OCI-LY3 (cell line): ENCODE results near the gene CACYBP.

ENCODE experiments used
- H2AFZ ChIP-seq: fragments of 200-600, 300-600 bp; shearing (Covaris generic); 2 replicates; pipeline ENCODE4 v1.6.0; 2014; ENCODE audit warnings: antibody characterized with exemption, low read depth, low read length
- H3K27ac ChIP-seq: fragments of 200-600, 300-600 bp; sonication (generic); 2 replicates; pipeline ENCODE4 v1.5.1; 2014; ENCODE audit warnings: mild to moderate bottlenecking, low read length, moderate library complexity, mixed read lengths
- H3K27me3 ChIP-seq: fragments of 200-600, 300-600 bp; sonication (generic); 2 replicates; pipeline ENCODE4 v1.6.1; 2014; ENCODE audit warnings: low read depth, low read length, mixed read lengths
- H3K36me3 ChIP-seq: fragments of 200-600, 300-600 bp; sonication (generic); replicated peaks from 2 replicates; pipeline ENCODE3; 2014; ENCODE audit warnings: low read depth, low read length, mixed read lengths
- H3K4me1 ChIP-seq: fragments of 300-600, 200-600 bp; sonication (generic); 2 replicates; pipeline ENCODE4 v1.6.1; 2014; ENCODE audit warnings: low read length, mixed read lengths
- H3K4me2 ChIP-seq: fragments of 200-600, 300-600 bp; sonication (generic); 2 replicates; pipeline ENCODE4 v1.6.1; 2014; ENCODE audit warnings: low read length, mixed read lengths
- H3K4me3 ChIP-seq: fragments of 300-600, 200-600 bp; sonication (generic); 2 replicates; pipeline ENCODE4 v1.5.1; 2014; ENCODE audit warnings: antibody characterized with exemption, mild to moderate bottlenecking, low read length, moderate library complexity
- H3K79me2 ChIP-seq: fragments of 300-600, 200-600 bp; shearing (Covaris generic); 2 replicates; pipeline ENCODE4 v1.6.1; 2014; ENCODE audit warnings: mild to moderate bottlenecking, low read length, mixed read lengths
- H3K9ac ChIP-seq: fragments of 300-600, 200-600 bp; shearing (Covaris generic); 2 replicates; pipeline ENCODE4 v1.6.0; 2014; ENCODE audit warnings: mild to moderate bottlenecking, low read length, moderate library complexity
- H3K9me3 ChIP-seq: fragments of 200-600, 300-600 bp; shearing (Covaris generic); 2 replicates; pipeline ENCODE4 v1.6.1; 2014; ENCODE audit warnings: low read length, mixed read lengths; ENCODE audit not compliant: insufficient read depth
- H4K20me1 ChIP-seq: fragments of 200-600, 300-600 bp; sonication (generic); 2 replicates; pipeline ENCODE4 v1.6.1; 2016; ENCODE audit warnings: low read length, mixed read lengths; ENCODE audit not compliant: insufficient read depth
- EZH2phosphoT487 ChIP-seq: fragments of 200-600 bp; shearing (Covaris generic); IDR thresholded peaks from 2 replicates; pipeline ENCODE4 v1.6.1; 2018; ENCODE audit warnings: antibody characterized with exemption, mixed run types, low read depth
- TF ChIP-seq, protein P1 (sequence below): fragments of 200-600, 300-600 bp; sonication (generic); IDR thresholded peaks from 2 replicates; pipeline ENCODE4 v1.5.1; 2014; ENCODE audit warnings: antibody characterized with exemption, low read length, low read depth

Gene CACYBP

DNA sequence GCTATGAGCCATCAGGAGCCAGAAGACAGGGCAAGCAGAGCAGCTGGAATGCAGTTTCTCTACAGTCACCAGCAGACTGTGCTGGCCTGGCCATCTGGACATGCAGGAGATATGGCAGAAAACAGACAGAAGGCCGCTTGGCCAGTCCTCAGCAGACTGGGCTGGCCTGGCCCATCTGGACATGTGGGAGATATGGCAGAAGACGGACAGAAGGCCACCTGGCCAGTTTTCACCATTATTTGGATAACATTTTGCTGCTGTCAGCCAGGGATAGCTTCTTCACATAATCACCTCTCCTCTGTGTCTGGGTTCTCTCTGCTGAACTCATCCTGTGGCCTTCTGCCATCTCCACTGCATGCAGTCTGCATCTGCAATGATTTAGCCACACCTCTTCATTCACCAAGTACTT, 25.0 kb upstream of the CACYBP start:
- H3K27me3 ChIP-seq = no peaks in the 10 kb centered on the region
- no peak overlapping the region for H3K4me2 ChIP-seq
- H3K9ac ChIP-seq = no peak overlapping the region
- no peak overlapping the region for H3K4me3 ChIP-seq
- H2AFZ ChIP-seq = no peak overlapping the region
- H3K4me1 ChIP-seq = peaks cover 29% of the 10 kb centered on the region
- H3K9me3 ChIP-seq = no peaks in the 10 kb centered on the region
- H4K20me1 ChIP-seq = 0 out of 2 replicates have a peak, but pooled peaks cover 2% of the 10 kb centered on the region
- no peaks in the 10 kb centered on the region for H3K79me2 ChIP-seq
- peaks cover 5% of the 10 kb centered on the region for H3K36me3 ChIP-seq
- TF ChIP-seq, protein P1, sequence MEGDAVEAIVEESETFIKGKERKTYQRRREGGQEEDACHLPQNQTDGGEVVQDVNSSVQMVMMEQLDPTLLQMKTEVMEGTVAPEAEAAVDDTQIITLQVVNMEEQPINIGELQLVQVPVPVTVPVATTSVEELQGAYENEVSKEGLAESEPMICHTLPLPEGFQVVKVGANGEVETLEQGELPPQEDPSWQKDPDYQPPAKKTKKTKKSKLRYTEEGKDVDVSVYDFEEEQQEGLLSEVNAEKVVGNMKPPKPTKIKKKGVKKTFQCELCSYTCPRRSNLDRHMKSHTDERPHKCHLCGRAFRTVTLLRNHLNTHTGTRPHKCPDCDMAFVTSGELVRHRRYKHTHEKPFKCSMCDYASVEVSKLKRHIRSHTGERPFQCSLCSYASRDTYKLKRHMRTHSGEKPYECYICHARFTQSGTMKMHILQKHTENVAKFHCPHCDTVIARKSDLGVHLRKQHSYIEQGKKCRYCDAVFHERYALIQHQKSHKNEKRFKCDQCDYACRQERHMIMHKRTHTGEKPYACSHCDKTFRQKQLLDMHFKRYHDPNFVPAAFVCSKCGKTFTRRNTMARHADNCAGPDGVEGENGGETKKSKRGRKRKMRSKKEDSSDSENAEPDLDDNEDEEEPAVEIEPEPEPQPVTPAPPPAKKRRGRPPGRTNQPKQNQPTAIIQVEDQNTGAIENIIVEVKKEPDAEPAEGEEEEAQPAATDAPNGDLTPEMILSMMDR = no peak
- no peak for TF ChIP-seq EZH2phosphoT487
- no peak overlapping the region for H3K27ac ChIP-seq

DNA sequence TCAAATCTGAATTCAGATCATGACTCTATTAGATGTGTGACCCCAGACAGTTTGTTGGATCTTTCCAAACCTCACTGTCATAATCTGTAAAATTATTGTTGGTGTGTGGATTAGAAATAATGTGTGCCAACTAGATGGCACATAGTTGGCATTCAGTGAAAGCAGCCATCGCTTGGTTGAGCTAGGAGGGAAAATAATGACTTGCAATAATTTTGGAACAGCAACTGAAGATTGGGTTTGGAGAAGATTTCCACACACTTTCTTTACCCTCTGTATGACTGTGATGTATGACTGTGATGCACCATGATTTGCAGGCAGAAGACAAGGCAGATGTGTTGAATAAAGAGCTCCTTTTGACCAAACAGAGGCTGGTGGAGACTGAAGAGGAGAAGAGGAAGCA, 24.0 kb upstream of the CACYBP start:
- Histone ChIP-seq H3K4me2 (no peak overlapping the region), H3K79me2 (no peaks in the 10 kb centered on the region), H4K20me1 (0 out of 2 replicates have a peak, but pooled peaks cover 2% of the 10 kb centered on the region), H2AFZ (no peak overlapping the region), H3K9me3 (no peaks in the 10 kb centered on the region), H3K9ac (no peak overlapping the region), H3K36me3 (peaks cover 4% of the 10 kb centered on the region), H3K4me1 (peaks cover 34% of the 10 kb centered on the region), H3K4me3 (no peak overlapping the region), H3K27ac (no peak overlapping the region), H3K27me3 (no peaks in the 10 kb centered on the region)
- TF ChIP-seq, protein P1 = no peak
- no peak for TF ChIP-seq EZH2phosphoT487

DNA sequence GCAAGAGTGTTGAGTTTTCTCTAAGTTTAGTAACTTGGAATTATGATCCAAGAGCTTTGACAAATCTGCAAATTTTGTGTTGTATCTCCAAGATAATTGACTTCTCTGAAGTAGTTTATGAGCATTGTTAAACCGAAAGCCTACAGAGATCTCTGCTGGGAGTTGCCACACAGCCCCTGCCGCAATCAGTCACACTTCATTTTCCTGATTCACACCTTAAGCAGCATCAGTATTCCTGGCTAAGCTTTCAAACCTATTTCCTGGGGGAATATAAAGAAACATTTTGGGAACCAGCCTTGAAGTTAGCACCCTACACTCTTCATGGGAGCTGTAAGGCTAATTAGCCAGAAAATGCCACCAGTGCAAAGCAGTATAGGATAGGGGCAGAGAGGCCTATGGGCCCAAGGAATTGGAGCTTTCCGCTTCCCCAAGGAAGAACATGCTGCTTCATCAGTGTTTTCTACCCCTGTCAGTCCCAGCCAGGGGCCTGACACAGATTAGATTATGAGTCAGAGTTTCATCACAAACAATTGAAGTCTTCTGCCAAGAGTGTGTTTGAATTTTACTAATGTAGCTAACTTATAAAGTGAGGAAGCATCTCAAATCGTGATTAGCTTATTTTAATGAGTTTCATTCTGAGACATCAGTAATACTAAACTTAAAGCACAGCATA, 23.2 kb upstream of the CACYBP start:
- Histone ChIP-seq H3K4me2 (peak overlapping the region; percentile 51), H3K79me2 (no peaks in the 10 kb centered on the region), H3K27ac (no peak overlapping the region), H3K27me3 (no peaks in the 10 kb centered on the region), H3K36me3 (peaks cover 4% of the 10 kb centered on the region), H2AFZ (no peak overlapping the region), H3K9ac (no peak overlapping the region), H3K4me3 (no peak overlapping the region), H3K4me1 (peaks cover 30% of the 10 kb centered on the region), H3K9me3 (no peaks in the 10 kb centered on the region), H4K20me1 (0 out of 2 replicates have a peak, but pooled peaks cover 2% of the 10 kb centered on the region)
- TF ChIP-seq, protein P1 = no peak
- TF ChIP-seq EZH2phosphoT487 = no peak

DNA sequence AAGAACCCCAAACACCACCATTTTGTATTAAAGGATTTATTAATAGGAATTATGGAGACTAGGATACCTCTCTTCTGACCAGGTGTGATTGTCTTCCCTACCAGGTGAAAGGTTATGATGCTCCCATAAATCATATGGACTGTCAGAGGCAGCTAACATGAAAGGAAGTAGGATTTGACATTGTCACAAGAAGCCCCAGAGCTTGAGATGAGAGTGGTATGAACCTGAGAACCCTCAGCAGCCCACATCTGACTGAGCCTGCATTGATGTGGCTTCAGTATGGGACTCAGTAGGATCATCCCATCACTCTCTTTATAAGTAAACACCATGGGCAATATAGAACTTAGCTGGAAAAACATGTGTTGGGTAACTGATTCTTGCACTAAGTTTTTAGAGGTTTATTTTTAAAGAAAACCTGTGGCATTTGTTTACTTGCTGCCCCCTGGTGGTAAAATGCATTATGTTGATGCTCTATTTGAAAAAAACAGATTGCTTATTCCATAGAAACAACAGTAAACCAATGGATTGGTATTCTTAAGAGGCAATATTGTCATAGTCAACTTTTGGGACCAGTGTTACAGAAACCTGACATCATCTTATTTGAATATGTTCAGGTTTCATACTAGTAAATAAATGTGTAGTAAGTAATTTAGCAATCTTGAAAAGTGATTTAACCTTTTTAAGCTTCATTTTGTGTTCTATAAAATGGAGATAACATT, 16.6 kb upstream of the CACYBP start:
- H3K9me3 ChIP-seq = no peaks in the 10 kb centered on the region
- H3K36me3 ChIP-seq = peaks cover 11% of the 10 kb centered on the region
- no peak overlapping the region for H3K9ac ChIP-seq
- H3K79me2 ChIP-seq = no peaks in the 10 kb centered on the region
- H3K27ac ChIP-seq = no peak overlapping the region
- TF ChIP-seq, protein P1 = peak; percentile 93
- TF ChIP-seq EZH2phosphoT487 = no peak
- H3K4me2 ChIP-seq = no peak overlapping the region
- H2AFZ ChIP-seq = no peak overlapping the region
- H3K4me1 ChIP-seq = peaks cover 6% of the 10 kb centered on the region
- no peaks in the 10 kb centered on the region for H4K20me1 ChIP-seq
- no peaks in the 10 kb centered on the region for H3K27me3 ChIP-seq
- no peak overlapping the region for H3K4me3 ChIP-seq
